ENCODE data around the gene ADISSP. TPM values are rescaled to one million over a fixed set of nuclear protein-coding genes. Genes with fewer than 3 reads are reported as not detected.
A peak's percentile ranks its signal among the peaks of the same experiment; 100 is the strongest.

The ADISSP gene
- total RNA-seq, 3 donors from 2014 or later = 12.3 to 29.3 (median 15.7) TPM

DNA sequence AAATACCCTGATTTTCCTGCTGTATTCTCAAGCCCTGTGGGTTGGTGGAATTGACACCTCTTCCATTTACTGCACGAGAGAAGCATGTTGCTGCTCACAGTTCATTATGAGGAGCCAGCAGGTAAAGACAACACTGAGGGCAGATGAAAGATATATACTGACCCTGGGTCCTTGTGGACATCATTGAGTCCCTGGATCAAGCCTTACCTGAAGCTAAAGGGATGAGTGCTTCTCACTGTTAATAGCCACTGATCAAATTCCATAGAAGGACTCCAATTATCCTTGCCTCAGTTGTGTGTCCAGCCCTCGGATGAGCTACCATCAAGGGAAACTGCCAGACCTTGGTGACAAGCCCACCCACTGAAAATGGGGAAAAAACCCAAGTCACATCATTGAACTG, 47.5 kb downstream of the ADISSP start:
- intact Hi-C loops (cut with DNase I; ENCODE audit: low total_unique reads) = no loop called here
- no peak overlapping the region for H3K4me3 ChIP-seq
- TF ChIP-seq POLR2A (IDR thresholded peaks at IDR 0.05) (no peak), POLR2AphosphoS5 (IDR thresholded peaks at IDR 0.05) (no peak), CTCF (IDR thresholded peaks at IDR 0.05) (no peak)

DNA sequence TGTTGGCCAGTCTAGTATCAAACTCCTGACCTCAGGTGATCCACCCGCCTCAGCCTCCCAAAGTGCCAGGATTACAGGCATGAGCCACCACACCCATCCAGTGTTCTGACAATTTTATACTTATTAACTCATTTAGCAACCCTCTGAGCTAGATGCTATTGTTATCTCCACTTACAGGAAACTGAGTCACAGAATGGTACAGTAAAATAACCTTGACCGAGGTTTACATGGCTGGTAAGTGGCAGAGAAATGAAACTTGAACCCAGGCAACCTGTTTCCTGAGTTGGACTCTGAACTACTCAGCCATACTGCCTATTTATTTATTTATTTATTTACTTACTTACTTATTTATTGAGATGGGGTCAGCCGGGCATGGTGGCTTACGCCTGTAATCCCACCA, 48.5 kb downstream of the ADISSP start:
- no peak overlapping the region for H3K4me3 ChIP-seq
- DNase-seq (ENCODE audit: low spot score in 2 of 2) = no peak
- no peaks in the 10 kb centered on the region for H3K27me3 ChIP-seq
- H3K4me1 ChIP-seq = no peaks in the 10 kb centered on the region
- H3K27ac ChIP-seq = no peak overlapping the region
- H3K9me3 ChIP-seq = no peaks in the 10 kb centered on the region
- TF ChIP-seq POLR2A (IDR thresholded peaks at IDR 0.05) (no peak), POLR2AphosphoS5 (IDR thresholded peaks at IDR 0.05) (no peak), CTCF (IDR thresholded peaks at IDR 0.05) (no peak)
- no peaks in the 10 kb centered on the region for H3K36me3 ChIP-seq
- intact Hi-C loops (cut with DNase I; ENCODE audit: low total_unique reads) = no loop called here

More for the DNA sequence above, 47.5 kb downstream of the ADISSP start:
- Histone ChIP-seq H3K9me3 (no peaks in the 10 kb centered on the region), H3K27ac (no peak overlapping the region), H3K27me3 (no peaks in the 10 kb centered on the region), H3K4me1 (no peaks in the 10 kb centered on the region), H3K36me3 (no peaks in the 10 kb centered on the region)
- no peak for DNase-seq (ENCODE audit: low spot score in 2 of 2)

DNA sequence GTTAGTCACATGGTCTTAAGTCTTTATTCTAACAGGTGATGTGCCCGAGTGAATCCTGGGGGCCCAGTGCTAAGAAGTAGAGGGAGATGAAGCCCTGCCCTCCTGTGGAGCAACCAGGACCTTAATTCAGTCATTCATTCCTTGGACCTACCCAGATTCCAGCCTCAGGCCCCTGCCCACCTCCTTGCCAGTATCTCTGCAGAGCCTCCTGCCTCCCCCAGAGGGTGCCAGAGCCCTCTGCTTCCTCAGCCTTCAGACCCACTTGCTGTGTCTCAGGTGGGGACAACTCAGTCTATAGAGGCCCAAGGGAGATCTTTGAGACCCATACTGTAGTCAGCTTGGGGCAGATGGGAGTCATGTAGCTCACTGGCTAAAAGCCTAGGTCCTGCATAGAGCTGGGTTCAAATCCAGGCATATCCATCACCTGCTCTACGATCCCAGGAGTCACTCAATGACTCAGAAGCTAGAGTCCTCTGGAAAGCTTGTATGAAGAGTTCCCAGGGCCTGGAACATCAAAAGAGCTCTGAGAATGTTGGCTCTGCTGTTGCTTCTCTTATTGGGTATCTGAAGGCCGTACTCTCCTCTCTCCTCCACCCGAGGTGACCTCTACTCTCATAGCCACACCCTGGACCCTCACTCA, 51.2 kb downstream of the ADISSP start:
- Histone ChIP-seq H3K9me3 (no peaks in the 10 kb centered on the region), H3K4me3 (no peak overlapping the region), H3K27me3 (no peaks in the 10 kb centered on the region), H3K36me3 (no peaks in the 10 kb centered on the region), H3K4me1 (no peaks in the 10 kb centered on the region), H3K27ac (no peak overlapping the region)
- DNase-seq (ENCODE audit: low spot score in 2 of 2) = no peak
- TF ChIP-seq POLR2A (IDR thresholded peaks at IDR 0.05) = no peak
- TF ChIP-seq POLR2AphosphoS5 (IDR thresholded peaks at IDR 0.05) = no peak
- TF ChIP-seq CTCF (IDR thresholded peaks at IDR 0.05) = peak in 2 of 3 donors; percentile 22 to 48
- intact Hi-C loops (cut with DNase I; ENCODE audit: low total_unique reads) = no loop called here

DNA sequence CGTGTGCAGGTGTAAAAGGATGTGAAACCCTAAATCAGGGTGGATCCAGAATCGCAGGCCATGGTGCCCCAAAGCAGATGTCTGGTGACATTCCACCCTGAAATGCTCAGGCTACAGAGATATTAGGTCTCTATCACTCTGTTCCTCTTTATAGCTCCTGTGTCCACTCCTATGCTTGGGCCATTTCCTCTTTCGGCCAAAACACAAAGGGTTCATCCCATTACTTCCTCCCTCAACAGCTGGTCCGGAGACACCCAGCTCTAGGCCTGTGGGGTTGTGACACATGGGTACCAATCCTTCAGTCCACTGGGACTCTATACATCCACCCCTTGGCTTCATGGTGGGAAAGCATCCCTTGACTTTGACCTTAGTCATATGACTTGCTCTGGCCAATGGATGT, 53.5 kb downstream of the ADISSP start:
- no peaks in the 10 kb centered on the region for H3K27me3 ChIP-seq
- peaks cover 0 to 3% of the 10 kb centered on the region in 2 donors for H3K4me1 ChIP-seq
- intact Hi-C loops (cut with DNase I; ENCODE audit: low total_unique reads) = loop anchor here (5.0 kb wide), 1 partner anchor 1127 kb away; no protein-coding TSS in a partner anchor
- H3K4me3 ChIP-seq = no peak overlapping the region
- H3K36me3 ChIP-seq = no peaks in the 10 kb centered on the region
- no peak for TF ChIP-seq POLR2AphosphoS5 (IDR thresholded peaks at IDR 0.05)
- TF ChIP-seq CTCF (IDR thresholded peaks at IDR 0.05) = no peak
- no peak for TF ChIP-seq POLR2A (IDR thresholded peaks at IDR 0.05)
- no peak overlapping the region for H3K27ac ChIP-seq
- DNase-seq (ENCODE audit: low spot score in 2 of 2) = no peak
- no peaks in the 10 kb centered on the region for H3K9me3 ChIP-seq

DNA sequence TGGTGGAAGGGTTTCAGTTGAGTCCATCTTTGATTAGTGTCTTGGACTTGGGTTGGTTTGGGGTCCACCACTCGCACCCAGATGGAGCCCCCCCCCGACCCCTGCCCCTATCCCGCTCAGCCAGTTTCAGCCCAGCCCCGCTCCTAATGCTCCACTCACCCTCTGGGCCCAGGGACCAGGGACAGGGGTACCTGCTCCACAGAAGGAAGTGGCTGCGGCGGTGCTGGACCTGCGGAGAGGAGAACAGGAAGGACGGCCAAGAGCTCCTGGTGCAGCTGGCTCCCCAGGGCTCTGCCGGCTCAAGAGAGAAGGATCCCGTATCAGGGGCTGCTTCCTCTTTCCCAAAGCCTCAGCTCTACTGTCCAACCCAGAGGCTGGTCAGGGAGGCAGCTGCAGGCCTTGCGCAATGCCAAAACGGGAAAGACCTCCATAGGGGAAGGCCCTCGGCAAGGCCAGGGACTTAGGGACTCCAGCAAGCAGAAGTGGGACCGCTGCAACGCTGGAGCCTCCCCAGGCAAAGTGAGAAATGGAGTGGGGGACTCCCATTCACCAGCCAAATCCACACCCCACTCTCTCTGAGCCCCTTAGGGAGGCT, 55.2 kb downstream of the ADISSP start, which contains the start of gene SIGLEC1:
Gene SIGLEC1, minus strand, starts transcription at position 322 of the 595 bp plus-strand sequence. CDS start 5,472 bp downstream, outside the sequence.
- Histone ChIP-seq H3K27ac (no peak within 1 kb of the TSS), H3K9me3 (no peaks in the 10 kb centered on the region), H3K36me3 (no peaks in the 10 kb centered on the region), H3K4me1 (peaks cover 0 to 3% of the 10 kb centered on the region in 2 donors), H3K4me3 (peak within 1 kb of the TSS in 1 of 3 donors; percentile 31), H3K27me3 (no peaks in the 10 kb centered on the region)
- DNase-seq (ENCODE audit: low spot score in 2 of 2) = no peak
- TF ChIP-seq CTCF (IDR thresholded peaks at IDR 0.05) (no peak), POLR2AphosphoS5 (IDR thresholded peaks at IDR 0.05) (no peak), POLR2A (IDR thresholded peaks at IDR 0.05) (no peak)
- intact Hi-C loops (cut with DNase I; ENCODE audit: low total_unique reads) = loop anchor here (5.0 kb wide), 1 partner anchor 1125 kb away; no protein-coding TSS in a partner anchor
